Measurements from ENCODE around the gene P2RX3.

GRCh38 chr11:57320719-57321387 lies 17.3 kb upstream of the P2RX3 start:
- no peak for TF ChIP-seq CTCF (conservative IDR thresholded peaks at IDR 0.05)
- no peak for TF ChIP-seq EZH2 (IDR thresholded peaks at IDR 0.05; ENCODE audit: low read depth)

Data from PC-9 (cell line).